ENCODE data around the gene HOXA10.

HOXA10 gene

GRCh38 chr7:27139334-27140125 is 34.6 kb downstream of the HOXA10 start:
- Histone ChIP-seq H3K36me3 (ENCODE audit: control insufficient read depth, low read depth, low read length) (no peaks in the 10 kb centered on the region), H3K4me1 (ENCODE audit: control insufficient read depth, low read depth, low read length) (peaks cover 3% of the 10 kb centered on the region), H3K27me3 (ENCODE audit: control insufficient read depth, insufficient read depth, low read length) (peaks cover 100% of the 10 kb centered on the region), H3K27ac (ENCODE audit: low read length) (no peak overlapping the region), H3K9ac (ENCODE audit: low read length) (no peak overlapping the region), H3K4me3 (ENCODE audit: low read length) (no peak overlapping the region), H3K9me3 (ENCODE audit: control insufficient read depth, low read depth, low read length) (peaks cover 3% of the 10 kb centered on the region)

- H3K36me3 ChIP-seq (ENCODE audit: control insufficient read depth, low read depth, low read length), result no peaks in the 10 kb centered on the region
Measured at GRCh38 chr7:27138985-27139333, 35.2 kb downstream of the HOXA10 start.

DNA sequence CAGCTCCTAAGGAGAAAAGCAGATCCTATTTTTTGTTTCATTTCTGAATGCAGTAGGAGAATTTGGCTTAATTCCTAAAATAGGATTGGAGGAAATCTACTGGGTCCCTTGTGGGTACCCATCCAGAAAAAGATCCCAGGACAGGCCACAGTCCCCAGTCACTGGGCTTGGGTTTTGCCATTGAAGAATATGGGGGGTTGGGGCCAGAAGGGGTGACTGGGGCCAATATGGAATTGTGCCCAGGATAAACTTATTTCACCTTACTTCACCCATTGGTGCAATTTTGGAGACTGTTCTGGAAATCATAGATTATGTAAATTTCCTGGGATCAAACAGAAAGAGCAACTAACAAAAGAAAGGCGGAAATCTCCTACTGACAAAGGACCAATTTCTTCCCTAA is 35.6 kb downstream of the HOXA10 start:
- H3K4me1 ChIP-seq (ENCODE audit: control insufficient read depth, low read depth, low read length), result peaks cover 3% of the 10 kb centered on the region
- peaks cover 3% of the 10 kb centered on the region for H3K9me3 ChIP-seq (ENCODE audit: control insufficient read depth, low read depth, low read length)
- no peak overlapping the region for H3K27ac ChIP-seq (ENCODE audit: low read length)
- no peaks in the 10 kb centered on the region for H3K36me3 ChIP-seq (ENCODE audit: control insufficient read depth, low read depth, low read length)
- H3K4me3 ChIP-seq (ENCODE audit: low read length), result no peak overlapping the region
- peaks cover 100% of the 10 kb centered on the region for H3K27me3 ChIP-seq (ENCODE audit: control insufficient read depth, insufficient read depth, low read length)
- no peak overlapping the region for H3K9ac ChIP-seq (ENCODE audit: low read length)

More at GRCh38 chr7:27138985-27139333, 35.2 kb downstream of the HOXA10 start:
- Histone ChIP-seq H3K4me1 (ENCODE audit: control insufficient read depth, low read depth, low read length) (peaks cover 3% of the 10 kb centered on the region), H3K27ac (ENCODE audit: low read length) (no peak overlapping the region), H3K9ac (ENCODE audit: low read length) (no peak overlapping the region), H3K27me3 (ENCODE audit: control insufficient read depth, insufficient read depth, low read length) (peaks cover 100% of the 10 kb centered on the region), H3K4me3 (ENCODE audit: low read length) (no peak overlapping the region), H3K9me3 (ENCODE audit: control insufficient read depth, low read depth, low read length) (peaks cover 3% of the 10 kb centered on the region)

DNA sequence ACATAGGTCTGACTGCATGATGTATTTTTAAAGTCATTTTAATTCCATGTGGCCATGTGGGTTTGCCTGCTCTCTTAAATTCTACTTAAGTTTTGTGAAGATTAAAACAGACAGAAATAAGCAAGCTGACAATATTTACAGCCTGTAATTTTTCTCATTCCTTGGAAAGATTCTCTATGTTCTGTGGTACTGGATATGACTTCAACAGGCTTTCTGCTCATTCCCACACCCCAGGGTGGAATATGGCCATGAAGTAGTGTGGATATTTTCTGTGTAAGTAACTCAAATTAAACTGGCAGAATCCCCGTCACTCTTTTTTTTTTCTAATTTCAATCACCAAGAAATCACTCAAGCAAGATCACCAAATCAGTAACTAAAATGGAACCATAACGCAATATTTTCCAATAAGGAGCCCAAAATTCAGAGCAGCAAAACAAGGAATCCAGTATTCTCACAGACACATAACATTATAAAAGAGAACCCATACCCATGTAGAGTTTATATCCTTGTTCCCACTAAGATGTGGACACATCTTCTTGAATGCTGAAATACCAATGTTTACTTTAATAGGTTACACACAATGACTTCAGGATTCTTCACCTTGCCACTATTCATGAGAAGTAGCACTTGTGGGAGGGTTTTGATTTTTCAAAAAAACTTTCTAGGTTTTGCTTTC is 36.3 kb downstream of the HOXA10 start:
- no peak overlapping the region for H3K27ac ChIP-seq (ENCODE audit: low read length)
- no peak overlapping the region for H3K4me3 ChIP-seq (ENCODE audit: low read length)

DNA sequence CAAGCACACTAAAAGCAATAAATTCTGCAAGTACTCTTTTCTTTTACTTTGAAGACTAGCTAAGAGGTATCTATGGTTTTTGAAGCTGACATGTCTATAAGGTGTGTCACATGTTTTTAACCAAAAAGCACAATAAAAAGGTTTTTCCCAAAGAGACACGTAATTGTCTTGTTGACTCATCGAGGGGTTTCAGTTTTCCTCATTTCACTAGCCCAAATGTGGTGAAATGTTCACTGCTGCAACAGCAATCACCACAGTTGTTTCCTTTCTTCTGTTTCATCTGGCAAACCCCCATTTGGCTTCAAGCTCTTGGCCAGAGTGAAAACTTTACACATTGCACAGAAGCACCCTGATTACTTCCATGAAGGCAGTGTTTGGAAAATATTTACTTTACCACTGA is 39.7 kb downstream of the HOXA10 start:
- Histone ChIP-seq H3K27me3 (ENCODE audit: control insufficient read depth, insufficient read depth, low read length) (peaks cover 100% of the 10 kb centered on the region), H3K9ac (ENCODE audit: low read length) (no peak overlapping the region), H3K4me1 (ENCODE audit: control insufficient read depth, low read depth, low read length) (peaks cover 5% of the 10 kb centered on the region), H3K27ac (ENCODE audit: low read length) (no peak overlapping the region), H3K9me3 (ENCODE audit: control insufficient read depth, low read depth, low read length) (no peaks in the 10 kb centered on the region), H3K36me3 (ENCODE audit: control insufficient read depth, low read depth, low read length) (no peaks in the 10 kb centered on the region), H3K4me3 (ENCODE audit: low read length) (no peak overlapping the region)

More for the DNA sequence above, 36.3 kb downstream of the HOXA10 start:
- peaks cover 3% of the 10 kb centered on the region for H3K9me3 ChIP-seq (ENCODE audit: control insufficient read depth, low read depth, low read length)
- peaks cover 3% of the 10 kb centered on the region for H3K4me1 ChIP-seq (ENCODE audit: control insufficient read depth, low read depth, low read length)
- H3K9ac ChIP-seq (ENCODE audit: low read length), result no peak overlapping the region
- peaks cover 100% of the 10 kb centered on the region for H3K27me3 ChIP-seq (ENCODE audit: control insufficient read depth, insufficient read depth, low read length)
- no peaks in the 10 kb centered on the region for H3K36me3 ChIP-seq (ENCODE audit: control insufficient read depth, low read depth, low read length)

- peaks cover 5% of the 10 kb centered on the region for H3K4me1 ChIP-seq (ENCODE audit: control insufficient read depth, low read depth, low read length)
Measured at GRCh38 chr7:27133409-27134231, 40.5 kb downstream of the HOXA10 start.

DNA sequence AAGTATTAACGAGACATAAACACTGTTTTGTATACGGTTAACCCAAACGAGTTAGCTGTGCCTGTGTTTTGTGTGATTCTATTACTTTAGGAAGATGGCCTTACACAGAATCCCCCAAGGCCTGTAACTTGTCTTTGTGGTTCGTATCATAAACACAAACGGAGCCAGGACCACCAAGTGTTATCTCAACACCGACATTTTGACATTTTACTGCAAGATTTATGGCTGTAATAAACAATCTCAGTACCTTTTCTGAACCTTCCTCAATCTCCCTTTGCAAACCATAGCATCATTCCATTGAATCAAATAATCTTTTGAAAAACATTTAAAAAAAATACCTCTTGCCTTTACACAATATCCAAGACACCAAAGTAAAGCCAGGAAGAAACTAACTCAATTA is 41.1 kb downstream of the HOXA10 start:
- peaks cover 100% of the 10 kb centered on the region for H3K27me3 ChIP-seq (ENCODE audit: control insufficient read depth, insufficient read depth, low read length)
- H3K9ac ChIP-seq (ENCODE audit: low read length), result no peak overlapping the region
- H3K36me3 ChIP-seq (ENCODE audit: control insufficient read depth, low read depth, low read length), result no peaks in the 10 kb centered on the region
- H3K9me3 ChIP-seq (ENCODE audit: control insufficient read depth, low read depth, low read length), result no peaks in the 10 kb centered on the region
- H3K4me3 ChIP-seq (ENCODE audit: low read length), result no peak overlapping the region
- H3K4me1 ChIP-seq (ENCODE audit: control insufficient read depth, low read depth, low read length), result peaks cover 5% of the 10 kb centered on the region
- H3K27ac ChIP-seq (ENCODE audit: low read length), result no peak overlapping the region

More at GRCh38 chr7:27133409-27134231, 40.5 kb downstream of the HOXA10 start:
- Histone ChIP-seq H3K27ac (ENCODE audit: low read length) (no peak overlapping the region), H3K27me3 (ENCODE audit: control insufficient read depth, insufficient read depth, low read length) (peaks cover 100% of the 10 kb centered on the region), H3K4me3 (ENCODE audit: low read length) (no peak overlapping the region), H3K36me3 (ENCODE audit: control insufficient read depth, low read depth, low read length) (no peaks in the 10 kb centered on the region), H3K9me3 (ENCODE audit: control insufficient read depth, low read depth, low read length) (no peaks in the 10 kb centered on the region), H3K9ac (ENCODE audit: low read length) (no peak overlapping the region)

DNA sequence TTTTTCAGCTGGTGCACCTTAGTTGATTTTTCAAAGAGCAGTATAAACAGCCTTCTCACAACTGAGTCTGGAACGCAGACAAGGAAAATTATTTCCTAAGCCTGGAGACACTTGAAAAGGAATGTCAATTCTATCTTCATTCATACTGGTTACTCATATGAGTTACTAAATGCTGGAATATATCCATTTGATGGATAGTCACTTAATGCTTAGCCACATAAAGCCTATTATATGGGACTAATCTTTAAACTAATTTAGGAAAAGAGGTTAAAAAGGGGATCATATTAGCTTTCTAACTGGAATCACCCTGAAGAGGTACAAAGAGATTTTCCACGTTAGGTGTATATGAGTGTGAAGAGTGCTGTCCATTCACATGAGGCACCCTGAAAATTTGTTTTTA is 41.9 kb downstream of the HOXA10 start:
- peaks cover 100% of the 10 kb centered on the region for H3K27me3 ChIP-seq (ENCODE audit: control insufficient read depth, insufficient read depth, low read length)

DNA sequence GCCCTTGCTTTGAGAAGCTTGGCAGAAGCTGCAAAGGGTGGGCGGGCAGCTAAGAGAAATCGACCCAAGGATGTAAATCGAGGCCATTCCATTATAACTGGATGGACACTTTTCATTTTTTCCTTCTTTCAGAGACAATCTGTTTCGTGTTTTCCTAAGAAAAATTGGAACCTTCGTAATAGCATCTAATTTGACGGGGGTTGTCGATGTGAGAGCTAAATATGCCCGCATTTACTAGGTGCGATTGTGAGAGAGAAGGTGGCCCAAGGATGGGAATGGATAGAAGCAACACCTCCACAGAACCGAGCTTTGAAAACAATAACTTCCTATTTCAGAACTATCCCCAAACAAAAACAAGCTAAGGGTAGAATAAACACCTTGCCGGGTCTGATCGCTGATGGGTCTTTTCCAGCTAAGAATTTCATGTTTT is 42.7 kb downstream of the HOXA10 start:
- Histone ChIP-seq H3K4me1 (ENCODE audit: control insufficient read depth, low read depth, low read length) (peaks cover 5% of the 10 kb centered on the region), H3K4me3 (ENCODE audit: low read length) (peak overlapping the region; percentile 48), H3K9me3 (ENCODE audit: control insufficient read depth, low read depth, low read length) (no peaks in the 10 kb centered on the region), H3K27me3 (ENCODE audit: control insufficient read depth, insufficient read depth, low read length) (peaks cover 100% of the 10 kb centered on the region), H3K9ac (ENCODE audit: low read length) (no peak overlapping the region), H3K36me3 (ENCODE audit: control insufficient read depth, low read depth, low read length) (no peaks in the 10 kb centered on the region), H3K27ac (ENCODE audit: low read length) (no peak overlapping the region)

More for the DNA sequence above, 41.9 kb downstream of the HOXA10 start:
- H3K9me3 ChIP-seq (ENCODE audit: control insufficient read depth, low read depth, low read length), result no peaks in the 10 kb centered on the region
- peaks cover 5% of the 10 kb centered on the region for H3K4me1 ChIP-seq (ENCODE audit: control insufficient read depth, low read depth, low read length)
- no peak overlapping the region for H3K4me3 ChIP-seq (ENCODE audit: low read length)
- no peak overlapping the region for H3K9ac ChIP-seq (ENCODE audit: low read length)
- H3K27ac ChIP-seq (ENCODE audit: low read length), result no peak overlapping the region
- H3K36me3 ChIP-seq (ENCODE audit: control insufficient read depth, low read depth, low read length), result no peaks in the 10 kb centered on the region

GRCh38 chr7:27130540-27131389 is 43.4 kb downstream of the HOXA10 start, which contains the start of gene HOXA4:
Gene HOXA4, minus strand, starts transcription at chr7:27130757. Its CDS starts 24 bp downstream, at chr7:27130733.
- Histone ChIP-seq H3K36me3 (ENCODE audit: control insufficient read depth, low read depth, low read length) (no peaks in the 10 kb centered on the region), H3K27ac (ENCODE audit: low read length) (no peak within 1 kb of the TSS), H3K9ac (ENCODE audit: low read length) (no peak within 1 kb of the TSS)

More at GRCh38 chr7:27130540-27131389, 43.4 kb downstream of the HOXA10 start, which contains the start of gene HOXA4:
- H3K4me1 ChIP-seq (ENCODE audit: control insufficient read depth, low read depth, low read length), result peaks cover 5% of the 10 kb centered on the region
- peaks cover 100% of the 10 kb centered on the region for H3K27me3 ChIP-seq (ENCODE audit: control insufficient read depth, insufficient read depth, low read length)
- no peaks in the 10 kb centered on the region for H3K9me3 ChIP-seq (ENCODE audit: control insufficient read depth, low read depth, low read length)
- H3K4me3 ChIP-seq (ENCODE audit: low read length), result peak within 1 kb of the TSS; percentile 48

Data from iPS-18a (cell line).